Adrenal gland (tissue), 5 donors: Measurements from ENCODE around the gene STAP2.

Source experiments
- POLR2A ChIP-seq, 2 donors: fragments of 450-650 bp; IDR thresholded peaks; one replicate each; pipeline ENCODE4 v1.6.1; 2017; ENCODE audit warnings: antibody characterized with exemption in 2 of 2, mild to moderate bottlenecking in 2 of 2, moderate library complexity in 1 of 2
- TF ChIP-seq, protein P1 (sequence below), 6 experiments: fragments of 450-650 bp in 4 of 6; fragments of 200-600 bp in 2 of 6; sonication (generic) in 1 of 6; IDR thresholded peaks; 1 replicate in 5 of 6; 2 replicates in 1 of 6; pipeline versions ENCODE4 v1.5.1 to v1.8.0; 2016 to 2021; ENCODE audit warnings: antibody characterized with exemption in 6 of 6, mild to moderate bottlenecking in 2 of 6, moderate library complexity in 1 of 6
- donor health status: DM: no; HTN: no; CAD: no.

DNA sequence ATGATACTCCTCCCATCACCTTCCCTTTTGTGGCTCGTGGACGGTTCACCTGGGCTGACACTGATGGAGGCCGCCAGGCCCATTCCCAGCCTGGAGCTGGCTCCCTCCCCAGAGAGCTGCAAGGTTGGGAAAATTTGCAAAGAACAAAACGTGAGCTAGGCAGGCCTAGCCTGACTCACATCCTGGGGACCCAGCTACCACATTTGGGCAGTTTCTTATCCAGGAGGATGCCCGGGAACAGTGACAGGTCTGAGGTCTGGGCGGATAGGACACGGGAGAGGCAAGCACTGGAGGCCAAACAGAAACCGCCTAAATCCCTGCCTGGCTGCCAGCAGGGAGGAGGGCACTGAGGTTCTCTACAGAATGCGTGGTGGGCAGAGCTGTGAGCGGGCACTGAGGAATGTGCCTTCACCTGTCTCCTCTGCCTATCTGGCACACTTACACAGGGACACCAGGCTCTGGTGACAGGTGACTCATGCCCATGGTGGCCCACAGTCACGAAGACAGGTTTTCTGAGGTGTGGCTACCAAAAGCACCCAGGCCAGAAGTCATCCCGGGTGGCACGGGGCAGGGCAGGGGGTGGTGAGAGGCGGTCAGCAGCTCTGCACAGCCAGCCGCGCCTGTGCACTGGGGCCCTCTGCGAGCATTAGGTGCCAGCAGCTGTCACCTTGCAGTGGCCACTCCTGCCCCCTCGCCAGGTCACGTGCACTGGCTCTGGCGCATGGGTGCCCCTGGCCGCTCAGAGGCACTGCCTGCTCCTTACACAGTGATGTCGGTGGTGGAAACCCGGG, 38.6 kb upstream of the STAP2 start:
- TF ChIP-seq, protein P1, sequence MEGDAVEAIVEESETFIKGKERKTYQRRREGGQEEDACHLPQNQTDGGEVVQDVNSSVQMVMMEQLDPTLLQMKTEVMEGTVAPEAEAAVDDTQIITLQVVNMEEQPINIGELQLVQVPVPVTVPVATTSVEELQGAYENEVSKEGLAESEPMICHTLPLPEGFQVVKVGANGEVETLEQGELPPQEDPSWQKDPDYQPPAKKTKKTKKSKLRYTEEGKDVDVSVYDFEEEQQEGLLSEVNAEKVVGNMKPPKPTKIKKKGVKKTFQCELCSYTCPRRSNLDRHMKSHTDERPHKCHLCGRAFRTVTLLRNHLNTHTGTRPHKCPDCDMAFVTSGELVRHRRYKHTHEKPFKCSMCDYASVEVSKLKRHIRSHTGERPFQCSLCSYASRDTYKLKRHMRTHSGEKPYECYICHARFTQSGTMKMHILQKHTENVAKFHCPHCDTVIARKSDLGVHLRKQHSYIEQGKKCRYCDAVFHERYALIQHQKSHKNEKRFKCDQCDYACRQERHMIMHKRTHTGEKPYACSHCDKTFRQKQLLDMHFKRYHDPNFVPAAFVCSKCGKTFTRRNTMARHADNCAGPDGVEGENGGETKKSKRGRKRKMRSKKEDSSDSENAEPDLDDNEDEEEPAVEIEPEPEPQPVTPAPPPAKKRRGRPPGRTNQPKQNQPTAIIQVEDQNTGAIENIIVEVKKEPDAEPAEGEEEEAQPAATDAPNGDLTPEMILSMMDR (IDR thresholded peaks at IDR 0.05), result no peak
- no peak for TF ChIP-seq POLR2A (IDR thresholded peaks at IDR 0.05)
